K562 (cell line): ENCODE measurements around the gene FOXP3. TPM values are rescaled to one million over a fixed set of nuclear protein-coding genes. Genes with fewer than 3 reads are reported as not detected.

ENCODE experiments used
- ADNP ChIP-seq: fragments of 200-800 bp; sonication (Bioruptor generic); IDR thresholded peaks from 2 replicates; pipeline ENCODE4 v1.6.1; 2016; ENCODE audit warnings: missing genetic modification characterization, missing compliant biosample characterization
- ARID1B ChIP-seq: fragments of 450-650 bp; IDR thresholded peaks from 2 replicates; pipeline ENCODE4 v1.6.1; 2016; ENCODE audit warnings: antibody characterized with exemption, mild to moderate bottlenecking, inconsistent platforms
- DPF2 ChIP-seq: fragments of 450-650 bp; IDR thresholded peaks from 2 replicates; pipeline ENCODE4 v1.6.1; 2016
- EHMT2 ChIP-seq: fragments of 450-650 bp; IDR thresholded peaks from 2 replicates; pipeline ENCODE4 v1.6.1; 2018; ENCODE audit warnings: antibody characterized with exemption
- EP400 ChIP-seq: fragments of 450-650 bp; IDR thresholded peaks from 2 replicates; pipeline ENCODE4 v1.6.1; 2017; ENCODE audit warnings: antibody characterized with exemption, mild to moderate bottlenecking, moderate library complexity
- FOXP4 ChIP-seq: sonication (generic); formaldehyde crosslinking; IDR thresholded peaks from 2 replicates; pipeline ENCODE4 v1.8.0; 2022; ENCODE audit warnings: mild to moderate bottlenecking, missing genetic modification reagents, borderline replicate concordance
- GATA2 ChIP-seq: sonication (generic); formaldehyde crosslinking; IDR thresholded peaks from 2 replicates; pipeline ENCODE4 v1.4.0; 2020; ENCODE audit warnings: mild to moderate bottlenecking, missing genetic modification reagents
- HCFC1 ChIP-seq: IDR thresholded peaks from 2 replicates; pipeline ENCODE4 v1.6.1; 2012; ENCODE audit warnings: low read depth, low read length, improper control_type of control experiment
- HDAC1 ChIP-seq, 2 experiments: fragments of 450-650 bp; IDR thresholded peaks; 2 replicates each; pipeline ENCODE4 v1.6.1; 2016 to 2017; ENCODE audit warnings: inconsistent platforms in 1 of 2, mild to moderate bottlenecking in 1 of 2, moderate library complexity in 1 of 2
- HLTF ChIP-seq: fragments of 450-650 bp; IDR thresholded peaks from 2 replicates; pipeline ENCODE4 v1.6.1; 2016
- MNT ChIP-seq, 2 experiments: fragments of 450-650 bp; conservative IDR thresholded peaks; 2 replicates each; pipeline ENCODE4 v1.6.1; 2017; ENCODE audit warnings: mild to moderate bottlenecking in 2 of 2, moderate library complexity in 2 of 2
- NFE2 ChIP-seq: IDR thresholded peaks from 2 replicates; pipeline ENCODE4 v1.6.1; 2014; ENCODE audit warnings: antibody characterized with exemption, low read depth
- NRF1 ChIP-seq, 2 experiments: fragments of 450-650 bp; IDR thresholded peaks in 1 of 2; conservative IDR thresholded peaks in 1 of 2; 2 replicates each; pipeline ENCODE4 v1.6.1; 2014; ENCODE audit warnings: mild to moderate bottlenecking in 2 of 2
- RCOR1 ChIP-seq, 2 experiments: IDR thresholded peaks; 2 replicates each; pipeline ENCODE4 v1.6.1; 2012; ENCODE audit warnings: low read depth in 2 of 2, low read length in 2 of 2, borderline replicate concordance in 1 of 2, improper control_type of control experiment in 1 of 2
- RREB1 ChIP-seq: fragments of 250-450 bp; sonication (Bioruptor Pico); IDR thresholded peaks from 2 replicates; pipeline ENCODE4 v1.4.0; 2020
- SMC3 ChIP-seq: conservative IDR thresholded peaks from 2 replicates; pipeline ENCODE4 v1.6.1; 2011; ENCODE audit warnings: low read depth, low read length, improper control_type of control experiment; ENCODE audit not compliant: insufficient read depth
- ZNF184 ChIP-seq: sonication (generic); formaldehyde crosslinking; IDR thresholded peaks from 2 replicates; pipeline ENCODE4 v1.5.0; 2020; ENCODE audit warnings: missing genetic modification reagents
- ZNF232 ChIP-seq: sonication (generic); formaldehyde crosslinking; IDR thresholded peaks from 2 replicates; pipeline ENCODE4 v1.8.0; 2022; ENCODE audit warnings: mild to moderate bottlenecking, missing genetic modification reagents
- ZNF740 ChIP-seq, 3 experiments: fragments of 200-800 bp in 1 of 3; sonication (Bioruptor generic) in 1 of 3; sonication (generic) in 1 of 3; formaldehyde crosslinking in 1 of 3; IDR thresholded peaks; 2 replicates each; pipeline versions ENCODE4 v1.6.1 to v1.8.0; 2016 to 2022; ENCODE audit warnings: mild to moderate bottlenecking in 2 of 3, missing compliant biosample characterization in 2 of 3, missing genetic modification characterization in 2 of 3, missing genetic modification reagents in 1 of 3
- polyA plus RNA-seq, 8 experiments: library from polyadenylated mRNA; depleted of rRNA in 4 of 8; stranded (reverse) in 5 of 8; unstranded in 3 of 8; fragments of >200 nt; fragmentation: Nextera tagmentation in 2 of 8; fragmentation: Illumina TruSeq in 1 of 8; extraction: Ambion mirVana in 2 of 8; extraction: Trizol in 1 of 8; gene quantifications; 2 replicates each; pipeline versions ENCODE4 v1.2.1 to v1.2.3, GENCODE V29; 2011 to 2014; ENCODE audit warnings: inconsistent platforms in 1 of 8, missing spikeins in 1 of 8
- total RNA-seq, 7 experiments: library from RNA; depleted of rRNA in 6 of 7; stranded (reverse); fragments of >200 nt in 6 of 7; fragmentation: Illumina TruSeq in 2 of 7; extraction: Trizol in 2 of 7; gene quantifications; 2 replicates each; pipeline versions ENCODE4 v1.2.1 to v1.2.3, GENCODE V29; 2011 to 2021; ENCODE audit warnings: low replicate concordance in 1 of 7

Gene FOXP3
- total and polyA plus RNA-seq, 9 of the 15 experiments (the other 6 are each of a cell fraction or from before 2014, with no cell fraction given), result 0.04 to 0.24 (median 0.07) TPM; not detected in 4

- TF ChIP-seq GATA2 (peak; percentile 70), EHMT2 (peak; percentile 30; the same call in 1 of the 2 replicates), ZNF184 (CRISPR knock-in tag) (no peak), ADNP (tag) (no peak), FOXP4 (no peak), HLTF (no peak; the same call in 1 of the 2 replicates), HCFC1 (no peak), ARID1B (no peak; the same call in 1 of the 2 replicates), HDAC1 (IDR thresholded peaks at IDR 0.05) (peak in 1 of 2 experiments; percentile 60; a peak in 1 of 4 replicates), NFE2 (no peak), SMC3 (peak; percentile 21; the same call in 1 of the 2 replicates), NRF1 (conservative IDR thresholded peaks at IDR 0.05 in 1 of 2, IDR thresholded peaks at IDR 0.05 in 1 of 2) (no peak), DPF2 (peak; percentile 49; the same call in 1 of the 2 replicates), ZNF740 (CRISPR knock-in tag; IDR thresholded peaks at IDR 0.05) (no peak), ZNF740 (tag; IDR thresholded peaks at IDR 0.05) (no peak), RCOR1 (IDR thresholded peaks at IDR 0.05; ENCODE audit: borderline replicate concordance in 1 of 2, low read depth in 2 of 2, low read length in 2 of 2) (no peak), RREB1 (CRISPR knock-in tag) (no peak), MNT (conservative IDR thresholded peaks at IDR 0.05) (0 out of 4 replicates have a peak, but pooled peaks of 1 of the 2 experiments have one; percentile 28), ZNF232 (CRISPR knock-in tag) (no peak), EP400 (no peak)
These were observed 18.1 kb upstream of the FOXP3 start (continued) for GRCh38 chrX:49282647-49283011.
